GM18520 (cell line): ENCODE measurements around the gene H6PD.
A peak's percentile ranks its signal among the peaks of the same experiment; 100 is the strongest.

Source experiments
- ATAC-seq: cut with Tn5 transposase; IDR thresholded peaks from one replicate; pipeline ENCODE4 v1.9.1; 2021; ENCODE audit not compliant: unreplicated experiment

The H6PD gene, protein sequence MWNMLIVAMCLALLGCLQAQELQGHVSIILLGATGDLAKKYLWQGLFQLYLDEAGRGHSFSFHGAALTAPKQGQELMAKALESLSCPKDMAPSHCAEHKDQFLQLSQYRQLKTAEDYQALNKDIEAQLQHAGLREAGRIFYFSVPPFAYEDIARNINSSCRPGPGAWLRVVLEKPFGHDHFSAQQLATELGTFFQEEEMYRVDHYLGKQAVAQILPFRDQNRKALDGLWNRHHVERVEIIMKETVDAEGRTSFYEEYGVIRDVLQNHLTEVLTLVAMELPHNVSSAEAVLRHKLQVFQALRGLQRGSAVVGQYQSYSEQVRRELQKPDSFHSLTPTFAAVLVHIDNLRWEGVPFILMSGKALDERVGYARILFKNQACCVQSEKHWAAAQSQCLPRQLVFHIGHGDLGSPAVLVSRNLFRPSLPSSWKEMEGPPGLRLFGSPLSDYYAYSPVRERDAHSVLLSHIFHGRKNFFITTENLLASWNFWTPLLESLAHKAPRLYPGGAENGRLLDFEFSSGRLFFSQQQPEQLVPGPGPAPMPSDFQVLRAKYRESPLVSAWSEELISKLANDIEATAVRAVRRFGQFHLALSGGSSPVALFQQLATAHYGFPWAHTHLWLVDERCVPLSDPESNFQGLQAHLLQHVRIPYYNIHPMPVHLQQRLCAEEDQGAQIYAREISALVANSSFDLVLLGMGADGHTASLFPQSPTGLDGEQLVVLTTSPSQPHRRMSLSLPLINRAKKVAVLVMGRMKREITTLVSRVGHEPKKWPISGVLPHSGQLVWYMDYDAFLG

GRCh38 chr1:9234223-9235095 is at the start of gene H6PD:
H6PD (plus strand) TSS chr1:9234774; CDS start chr1:9244935, 10,161 bp downstream.
- peak; percentile 68 for ATAC-seq

- no peak for ATAC-seq
These were observed 48.3 kb upstream of the H6PD start for GRCh38 chr1:9186082-9186859.

DNA sequence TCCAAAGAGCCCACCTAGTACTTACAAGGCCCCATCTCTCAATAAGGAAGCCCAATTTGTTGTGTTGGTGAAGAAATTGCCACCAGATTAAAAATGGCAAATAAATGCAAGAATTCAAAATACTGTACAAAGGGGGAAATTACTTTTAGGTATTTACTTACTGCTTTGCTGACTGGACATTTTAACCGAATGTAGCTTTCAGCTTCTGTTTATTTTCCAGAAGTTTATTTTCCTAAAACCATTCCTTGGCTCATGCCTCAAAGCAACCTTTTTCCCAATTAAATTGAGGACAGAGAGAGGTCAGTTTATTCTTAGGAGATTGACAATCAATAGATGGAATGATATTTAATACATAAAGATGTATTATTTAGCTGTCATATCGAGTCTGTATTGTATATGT is 47.6 kb upstream of the H6PD start:
- ATAC-seq = no peak

DNA sequence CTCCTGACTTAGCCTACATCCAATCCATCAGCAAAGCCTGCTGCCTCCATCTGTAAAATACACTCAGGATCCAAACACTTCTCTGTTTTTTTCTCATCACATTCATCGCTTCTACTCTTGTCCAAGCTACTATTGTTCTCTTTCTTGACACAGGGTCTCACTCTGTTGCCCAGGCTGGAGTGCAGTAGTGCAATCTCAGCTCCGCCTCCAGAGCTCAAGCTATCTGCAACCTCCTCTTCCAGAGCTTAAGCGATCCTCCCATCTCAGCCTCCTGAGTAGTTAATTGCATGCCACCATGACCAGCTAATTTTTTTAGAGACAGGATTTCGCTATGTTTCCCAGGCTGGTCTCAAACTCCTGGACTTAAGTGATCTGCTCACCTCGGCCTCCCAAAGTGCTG is 44.3 kb upstream of the H6PD start:
- ATAC-seq = no peak

DNA sequence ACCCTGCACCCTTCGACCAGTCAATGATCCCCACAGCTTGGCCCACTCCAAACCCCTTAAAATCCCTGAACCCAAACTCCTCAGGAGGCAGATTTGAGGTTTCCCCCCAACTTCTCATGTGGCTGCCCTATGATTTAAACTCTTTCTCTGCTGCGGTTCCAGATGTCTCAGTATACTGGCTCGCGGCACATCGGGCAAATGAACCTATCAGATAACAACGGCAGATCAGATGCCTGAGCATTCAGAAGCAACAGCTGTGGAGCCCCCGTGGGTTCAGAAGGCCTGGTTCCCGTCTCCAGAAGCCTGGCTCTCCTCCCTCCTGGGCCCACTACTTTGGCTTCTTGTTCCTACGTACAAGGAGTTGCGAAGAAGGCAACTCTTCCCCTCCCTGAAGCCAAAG is 43.3 kb upstream of the H6PD start:
- no peak for ATAC-seq

GRCh38 chr1:9192578-9193232 is 41.9 kb upstream of the H6PD start:
- ATAC-seq = no peak

GRCh38 chr1:9193233-9193625 is 41.3 kb upstream of the H6PD start:
- no peak for ATAC-seq

DNA sequence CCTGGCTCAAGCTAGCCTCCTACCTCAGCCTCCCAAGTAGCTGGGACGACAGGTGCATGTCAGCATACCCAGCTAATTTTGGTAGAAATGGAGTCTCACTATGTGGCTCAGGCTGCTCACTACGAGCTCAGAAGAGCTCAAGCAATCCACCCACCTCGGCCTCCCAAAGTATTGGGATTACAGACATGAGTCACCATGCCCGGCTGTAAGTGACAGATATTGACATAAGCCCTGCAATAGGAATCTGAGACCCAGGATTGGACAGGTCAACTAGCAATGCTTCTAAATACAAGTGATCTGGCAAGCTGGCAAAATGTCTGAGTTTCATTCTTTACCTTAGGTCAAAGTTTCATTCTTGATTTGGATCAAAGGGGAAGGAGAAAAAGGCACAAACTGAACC is 40.5 kb upstream of the H6PD start:
- ATAC-seq = no peak

DNA sequence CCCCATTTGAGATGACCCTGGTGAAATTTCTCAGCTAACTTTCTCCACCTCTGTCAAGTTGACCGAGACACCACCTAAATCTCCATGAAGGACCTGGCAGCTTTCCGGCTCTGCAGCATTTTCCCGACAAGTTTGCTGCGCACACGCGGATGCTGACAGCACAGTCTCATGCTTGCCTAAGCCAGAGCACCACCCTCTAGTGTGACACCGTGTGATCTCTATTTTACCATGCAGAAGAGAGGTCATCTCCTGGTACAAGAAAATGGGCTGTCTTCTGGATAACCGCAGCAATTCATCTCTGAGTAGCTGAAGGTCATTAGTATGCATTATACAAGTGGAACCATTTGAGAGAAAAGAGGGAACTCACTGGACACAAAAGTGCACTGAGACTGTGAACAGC is 38.9 kb upstream of the H6PD start:
- ATAC-seq = no peak

DNA sequence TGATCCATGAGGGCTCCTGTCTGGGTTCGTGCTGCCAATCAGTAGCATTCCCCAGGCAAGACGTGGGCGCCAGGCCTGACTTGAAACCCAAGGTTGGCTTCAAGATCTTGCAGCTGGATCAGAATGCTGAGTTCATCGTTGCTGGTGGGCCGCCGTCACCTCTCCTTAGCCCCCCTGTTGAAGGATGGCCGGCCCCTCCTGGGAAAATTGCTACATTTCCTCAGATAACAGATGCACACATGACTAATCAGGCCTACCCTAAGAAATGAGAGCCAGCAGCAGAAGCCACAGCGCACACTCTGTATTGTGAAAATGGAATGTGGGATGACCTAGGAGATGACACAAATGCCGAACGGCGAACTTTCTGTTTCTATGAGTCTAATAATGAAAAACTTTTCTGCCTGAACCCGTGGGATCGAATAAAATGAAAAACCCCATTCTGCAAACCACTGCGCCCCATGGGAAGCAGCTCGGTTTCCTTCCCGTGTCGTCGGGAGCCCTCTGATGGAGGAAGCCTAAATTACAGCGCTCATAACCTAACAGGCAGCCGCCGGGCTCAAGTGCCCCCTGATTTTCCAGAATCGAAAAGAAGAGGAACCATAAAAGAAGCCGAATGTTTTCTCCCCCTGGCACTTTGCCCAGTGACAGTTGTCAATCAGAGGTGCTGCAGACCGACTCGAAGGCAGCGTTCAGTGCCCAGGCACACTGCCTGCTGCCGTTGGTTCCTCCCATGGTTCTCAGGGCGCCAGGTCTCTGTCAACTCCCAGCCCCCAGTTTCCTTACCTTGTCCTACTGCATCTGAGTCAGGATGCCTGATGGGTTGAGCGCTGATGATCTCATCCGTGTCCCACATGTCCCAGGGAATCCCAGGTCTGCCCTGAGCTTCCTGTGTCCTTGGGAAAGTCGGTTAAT is 38.2 kb upstream of the H6PD start:
- no peak for ATAC-seq

DNA sequence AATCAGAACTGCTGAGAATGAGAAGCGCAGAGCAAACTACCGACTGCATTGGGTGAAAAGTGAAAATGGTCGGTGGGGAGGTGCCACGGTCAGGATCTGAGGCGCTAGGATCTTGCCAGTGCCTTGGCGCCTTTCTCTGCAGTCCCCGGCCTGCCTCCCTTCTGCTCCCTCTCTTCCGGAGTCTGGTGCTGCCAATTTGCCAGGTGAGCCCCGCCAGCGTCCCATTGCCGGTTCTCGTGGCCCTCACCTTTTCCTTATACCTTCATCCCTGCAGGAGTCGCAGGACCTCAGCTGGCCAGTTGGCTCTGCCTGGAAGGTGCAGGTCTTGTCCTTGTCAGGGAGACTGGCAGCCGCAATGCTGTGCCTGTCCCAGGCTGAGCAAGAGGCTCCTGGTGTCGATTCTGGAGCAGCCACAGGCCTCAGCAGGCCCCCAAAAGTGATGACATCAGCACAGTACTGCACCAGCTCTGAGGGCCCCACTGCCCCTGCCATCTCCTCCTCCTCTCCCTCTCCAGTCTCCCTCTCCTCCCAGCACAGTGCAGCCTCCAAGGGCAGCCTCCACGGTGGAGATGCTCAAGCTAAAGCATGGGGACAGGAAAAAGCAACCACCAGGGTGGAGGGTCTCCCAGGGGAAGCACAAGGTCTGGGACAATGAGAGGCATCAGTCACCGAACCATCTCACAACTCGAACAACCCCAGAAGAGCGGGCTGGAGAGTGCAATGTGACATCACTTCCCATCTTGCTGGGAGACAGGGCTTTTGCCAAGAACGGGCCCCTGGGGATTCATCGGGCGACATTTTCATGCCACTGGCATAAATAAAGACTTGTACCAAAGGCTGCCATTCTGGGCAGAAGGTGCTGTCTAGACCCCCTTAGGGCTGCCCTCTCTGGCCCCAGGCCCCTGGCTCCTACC is 37.1 kb upstream of the H6PD start:
- no peak for ATAC-seq

DNA sequence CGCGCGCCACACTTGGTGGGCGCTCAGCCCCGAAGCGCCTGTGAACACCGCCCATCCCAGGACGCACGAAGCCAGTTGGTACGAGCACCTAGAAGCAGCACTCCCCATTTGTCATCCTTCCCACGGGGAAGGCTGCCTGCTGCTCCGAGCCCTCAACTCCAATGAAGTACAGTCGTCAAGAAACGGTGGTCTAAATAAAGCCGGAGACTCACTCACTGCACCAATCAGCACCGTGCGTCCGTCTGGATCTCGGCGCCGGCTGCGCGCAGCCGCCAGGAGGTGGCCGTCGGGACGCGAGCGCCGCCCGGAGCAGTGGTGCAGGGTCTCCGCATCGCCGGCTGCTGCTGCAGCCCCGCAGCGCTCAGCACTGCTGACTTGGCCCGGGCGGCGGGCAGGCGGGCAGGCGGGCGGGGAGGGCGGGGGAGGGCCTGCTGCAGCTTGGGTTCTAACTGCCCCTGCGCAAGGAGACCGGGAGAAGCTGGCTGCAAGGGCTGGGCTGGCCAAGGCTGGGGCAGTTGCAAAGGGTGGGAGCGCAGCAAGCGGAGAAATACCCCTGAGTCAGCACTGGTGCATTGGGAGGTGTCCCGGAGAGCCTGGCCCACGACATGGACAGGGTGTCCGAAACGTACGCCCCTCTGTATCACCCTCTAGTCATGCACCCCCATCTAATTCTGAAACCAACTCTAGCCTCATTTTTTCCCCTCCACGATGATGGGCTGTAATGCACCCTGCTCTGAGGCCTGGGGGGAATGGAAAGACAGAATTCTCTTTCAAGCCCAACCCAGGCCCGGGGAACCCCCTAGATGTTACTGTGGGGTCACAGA is 35.8 kb upstream of the H6PD start:
- ATAC-seq = no peak

GRCh38 chr1:9200441-9200840 is 34.1 kb upstream of the H6PD start:
- no peak for ATAC-seq

GRCh38 chr1:9201401-9202239 is 33.0 kb upstream of the H6PD start:
- no peak for ATAC-seq

GRCh38 chr1:9202240-9202870 is 32.2 kb upstream of the H6PD start:
- ATAC-seq = no peak

DNA sequence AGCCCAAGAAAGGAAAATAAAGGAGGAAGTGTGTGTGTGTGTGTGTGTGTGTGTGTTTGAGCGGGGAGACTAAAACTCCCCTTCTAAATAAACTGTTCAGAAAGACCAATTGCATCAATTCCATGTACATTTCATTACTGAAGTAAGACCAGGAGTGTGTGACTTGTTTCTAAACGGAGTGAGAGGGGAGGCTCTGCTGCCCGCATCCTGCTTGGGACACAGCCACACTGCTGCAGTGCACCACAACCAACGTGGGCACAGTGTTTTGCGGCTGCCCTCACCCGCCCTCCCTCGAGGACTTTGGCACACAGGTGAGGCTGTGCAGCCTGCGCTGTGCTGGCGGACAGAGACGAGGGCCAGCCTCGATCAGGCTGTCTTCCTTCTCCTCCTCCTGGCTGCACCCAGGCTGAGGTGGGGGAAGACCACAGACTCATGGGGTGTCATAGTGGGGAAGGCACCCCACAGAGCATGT is 31.0 kb upstream of the H6PD start:
- no peak for ATAC-seq
